ENCODE results near the gene ARL4A. TPM values are rescaled to one million over a fixed set of nuclear protein-coding genes. Genes with fewer than 3 reads are reported as not detected.
A peak's percentile ranks its signal among the peaks of the same experiment; 100 is the strongest.

ARL4A gene
- total and polyA plus RNA-seq, 9 of the 15 experiments (the other 6 are each of a cell fraction or from before 2014, with no cell fraction given) = 118 to 688 (median 172) TPM

GRCh38 chr7:12731214-12731656, 43.8 kb downstream of the ARL4A start (continued):
- TF ChIP-seq RBM39 (optimal IDR thresholded peaks at IDR 0.05; ENCODE audit: low read depth, low read length) (no peak), POLR3A (IDR thresholded peaks at IDR 0.05; ENCODE audit: borderline replicate concordance, extremely low read depth, insufficient read depth, insufficient read length) (no peak), FOXP1 (CRISPR knock-in tag; IDR thresholded peaks at IDR 0.05) (no peak), ETV5 (CRISPR knock-in tag; IDR thresholded peaks at IDR 0.05; ENCODE audit: low read depth) (peak; percentile 60; the same call in 1 of the 2 replicates), ZFPM2 (CRISPR knock-in tag; IDR thresholded peaks at IDR 0.05) (no peak), ZNF316 (IDR thresholded peaks at IDR 0.05) (peak; percentile 98), ZNF717 (CRISPR knock-in tag; IDR thresholded peaks at IDR 0.05) (no peak), ADNP (tag; IDR thresholded peaks at IDR 0.05) (no peak), HLTF (IDR thresholded peaks at IDR 0.05) (no peak), SETDB1 (IDR thresholded peaks at IDR 0.05; ENCODE audit: low read length) (no peak), ETV1 (tag; conservative IDR thresholded peaks at IDR 0.05; ENCODE audit: low read depth) (peak; percentile 53), NCOA1 (IDR thresholded peaks at IDR 0.05; ENCODE audit: low read depth) (no peak), RBFOX2 (IDR thresholded peaks at IDR 0.05; ENCODE audit: low read depth, low read length) (peak; percentile 50; the same call in 1 of the 2 replicates), ETS2 (tag; IDR thresholded peaks at IDR 0.05; ENCODE audit: borderline replicate concordance, poor library complexity, severe bottlenecking) (no peak), ZBTB40 (IDR thresholded peaks at IDR 0.05) (0 out of 2 replicates have a peak, but pooled peaks have one; percentile 12), ZBTB40 (CRISPR knock-in tag; IDR thresholded peaks at IDR 0.05) (no peak), ELK3 (CRISPR knock-in tag; IDR thresholded peaks at IDR 0.05) (no peak), KLF16 (IDR thresholded peaks at IDR 0.05) (no peak), MXI1 (IDR thresholded peaks at IDR 0.05; ENCODE audit: low read depth, low read length) (0 out of 2 replicates have a peak, but pooled peaks have one; percentile 44), JUND (IDR thresholded peaks at IDR 0.05; ENCODE audit: borderline replicate concordance, low read depth, low read length) (peak; percentile 46; the same call in 1 of the 2 replicates), JUND (tag; IDR thresholded peaks at IDR 0.05; ENCODE audit: borderline replicate concordance, low read depth, low read length) (no peak; the same call in 2 of the 3 replicates), FOXJ2 (tag; IDR thresholded peaks at IDR 0.05) (peak; percentile 54; the same call in 1 of the 2 replicates)
